LNCaP clone FGC (cell line): ENCODE measurements around the gene MCTP2.
A peak's percentile ranks its signal among the peaks of the same experiment; 100 is the strongest.

Source experiments
- DNase-seq: peaks from one replicate; pipeline ENCODE4 v3.0.0-alpha.2; 2011; ENCODE audit warnings: low read depth
- H3K4me3 ChIP-seq: 2 replicates; pipeline ENCODE4 v1.5.1; 2011; ENCODE audit warnings: mild to moderate bottlenecking, low read depth, low read length, control low read depth
- TF ChIP-seq, protein P1 (sequence below): IDR thresholded peaks from 2 replicates; pipeline ENCODE4 v1.5.1; 2012; ENCODE audit warnings: mild to moderate bottlenecking; ENCODE audit not compliant: control insufficient read depth, insufficient read depth; ENCODE audit errors: extremely low read depth

Gene MCTP2, protein sequence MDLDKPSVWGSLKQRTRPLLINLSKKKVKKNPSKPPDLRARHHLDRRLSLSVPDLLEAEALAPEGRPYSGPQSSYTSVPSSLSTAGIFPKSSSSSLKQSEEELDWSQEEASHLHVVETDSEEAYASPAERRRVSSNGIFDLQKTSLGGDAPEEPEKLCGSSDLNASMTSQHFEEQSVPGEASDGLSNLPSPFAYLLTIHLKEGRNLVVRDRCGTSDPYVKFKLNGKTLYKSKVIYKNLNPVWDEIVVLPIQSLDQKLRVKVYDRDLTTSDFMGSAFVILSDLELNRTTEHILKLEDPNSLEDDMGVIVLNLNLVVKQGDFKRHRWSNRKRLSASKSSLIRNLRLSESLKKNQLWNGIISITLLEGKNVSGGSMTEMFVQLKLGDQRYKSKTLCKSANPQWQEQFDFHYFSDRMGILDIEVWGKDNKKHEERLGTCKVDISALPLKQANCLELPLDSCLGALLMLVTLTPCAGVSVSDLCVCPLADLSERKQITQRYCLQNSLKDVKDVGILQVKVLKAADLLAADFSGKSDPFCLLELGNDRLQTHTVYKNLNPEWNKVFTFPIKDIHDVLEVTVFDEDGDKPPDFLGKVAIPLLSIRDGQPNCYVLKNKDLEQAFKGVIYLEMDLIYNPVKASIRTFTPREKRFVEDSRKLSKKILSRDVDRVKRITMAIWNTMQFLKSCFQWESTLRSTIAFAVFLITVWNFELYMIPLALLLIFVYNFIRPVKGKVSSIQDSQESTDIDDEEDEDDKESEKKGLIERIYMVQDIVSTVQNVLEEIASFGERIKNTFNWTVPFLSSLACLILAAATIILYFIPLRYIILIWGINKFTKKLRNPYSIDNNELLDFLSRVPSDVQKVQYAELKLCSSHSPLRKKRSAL

DNA sequence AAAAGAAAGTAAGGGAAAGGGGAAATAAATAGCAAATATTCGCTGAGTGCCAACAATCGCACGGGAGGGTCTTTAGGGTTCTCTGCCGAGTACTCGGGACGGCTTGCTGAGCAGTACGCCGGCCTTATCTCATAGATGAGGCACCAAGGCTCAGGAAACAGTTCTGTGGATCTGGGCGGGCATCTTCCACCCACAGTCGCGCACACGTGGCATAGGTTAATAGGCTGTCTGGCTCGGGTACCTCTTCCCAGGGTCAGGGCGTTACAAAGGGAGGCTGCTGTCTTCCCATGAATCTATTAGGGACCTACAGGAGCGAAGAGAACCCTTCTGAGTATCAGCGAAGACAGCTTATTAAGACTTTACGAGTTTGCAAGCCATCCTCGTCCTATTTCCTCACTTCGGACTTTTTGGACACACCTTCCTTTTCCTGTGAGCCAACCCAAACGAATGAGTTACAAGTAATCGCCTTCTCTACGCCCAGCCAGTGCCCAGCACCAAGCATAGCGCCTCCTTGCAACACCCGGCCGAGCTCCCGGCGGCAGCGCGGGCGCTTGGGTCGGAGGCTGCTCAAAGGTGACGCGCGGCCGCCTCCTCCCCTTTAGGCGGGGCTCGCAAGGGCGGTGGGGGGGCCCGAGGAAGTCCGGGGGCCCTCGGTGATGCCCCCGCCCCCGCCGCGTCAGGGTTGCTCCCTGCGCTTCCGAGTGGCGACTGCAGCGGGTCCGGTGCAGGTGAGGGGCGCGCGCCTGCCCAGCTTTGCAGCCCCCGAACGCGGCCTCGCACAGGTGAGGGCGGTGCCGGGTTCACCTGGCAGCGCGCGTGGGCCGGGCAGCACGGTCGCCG is at the start of gene MCTP2:
Gene MCTP2, plus strand, starts transcription at position 679 of the 840 bp plus-strand sequence. CDS start 66,705 bp downstream, outside the sequence.
- peak within 1 kb of the TSS; percentile 67 for H3K4me3 ChIP-seq
- TF ChIP-seq, protein P1, sequence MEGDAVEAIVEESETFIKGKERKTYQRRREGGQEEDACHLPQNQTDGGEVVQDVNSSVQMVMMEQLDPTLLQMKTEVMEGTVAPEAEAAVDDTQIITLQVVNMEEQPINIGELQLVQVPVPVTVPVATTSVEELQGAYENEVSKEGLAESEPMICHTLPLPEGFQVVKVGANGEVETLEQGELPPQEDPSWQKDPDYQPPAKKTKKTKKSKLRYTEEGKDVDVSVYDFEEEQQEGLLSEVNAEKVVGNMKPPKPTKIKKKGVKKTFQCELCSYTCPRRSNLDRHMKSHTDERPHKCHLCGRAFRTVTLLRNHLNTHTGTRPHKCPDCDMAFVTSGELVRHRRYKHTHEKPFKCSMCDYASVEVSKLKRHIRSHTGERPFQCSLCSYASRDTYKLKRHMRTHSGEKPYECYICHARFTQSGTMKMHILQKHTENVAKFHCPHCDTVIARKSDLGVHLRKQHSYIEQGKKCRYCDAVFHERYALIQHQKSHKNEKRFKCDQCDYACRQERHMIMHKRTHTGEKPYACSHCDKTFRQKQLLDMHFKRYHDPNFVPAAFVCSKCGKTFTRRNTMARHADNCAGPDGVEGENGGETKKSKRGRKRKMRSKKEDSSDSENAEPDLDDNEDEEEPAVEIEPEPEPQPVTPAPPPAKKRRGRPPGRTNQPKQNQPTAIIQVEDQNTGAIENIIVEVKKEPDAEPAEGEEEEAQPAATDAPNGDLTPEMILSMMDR = peak; percentile 35
- DNase-seq = peak; percentile 75

DNA sequence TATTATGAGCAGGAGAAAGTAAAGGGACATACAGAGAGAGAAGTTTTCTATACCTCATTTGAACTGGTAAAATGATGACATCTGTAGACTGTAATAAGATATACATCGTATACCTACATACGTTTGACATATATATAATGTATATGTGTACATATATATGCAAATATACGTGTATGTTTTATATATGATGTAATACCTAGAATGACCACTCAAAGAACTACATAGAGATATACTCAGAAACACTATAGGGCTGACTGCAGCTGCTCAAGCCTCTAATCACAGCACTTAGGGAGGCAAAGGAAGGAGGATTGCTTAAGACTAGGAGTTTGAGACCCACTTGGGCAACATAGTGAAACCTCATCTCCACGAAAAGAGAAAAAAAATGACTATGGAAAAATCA is 48.5 kb upstream of the MCTP2 start:
- no peak for DNase-seq
- H3K4me3 ChIP-seq = no peak overlapping the region
- TF ChIP-seq, protein P1 = no peak

DNA sequence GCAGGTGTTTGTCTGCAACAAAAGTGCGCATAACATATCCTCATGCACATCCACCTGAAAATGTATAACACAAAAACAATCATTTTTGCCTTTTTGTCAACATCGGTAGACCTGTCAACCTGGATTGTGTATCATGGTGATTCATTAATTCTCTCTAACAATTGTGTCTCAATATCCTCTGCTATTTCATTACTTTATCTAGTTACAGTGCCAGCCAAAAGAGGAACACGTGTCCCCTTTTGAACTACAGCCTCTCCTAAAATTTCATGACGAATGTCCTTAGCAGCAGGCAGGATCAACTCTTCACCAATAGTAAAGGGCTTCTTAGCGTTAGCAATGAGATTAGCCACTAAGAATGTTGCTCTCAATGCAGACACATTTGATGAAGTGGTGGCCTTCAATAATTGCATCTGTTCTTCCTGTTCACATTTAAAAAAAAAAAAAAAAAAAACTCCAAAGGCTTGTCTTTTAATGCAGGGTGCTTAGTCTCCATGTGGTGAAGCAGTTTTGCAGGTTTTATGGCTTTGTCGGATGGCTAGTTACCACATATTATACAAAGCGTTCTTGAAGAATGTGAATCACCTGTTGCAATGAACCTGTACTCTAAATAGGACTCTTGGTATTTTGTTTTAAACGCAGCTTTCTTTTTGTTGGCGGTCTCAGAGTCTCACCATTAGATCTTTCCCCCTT is 45.7 kb upstream of the MCTP2 start:
- TF ChIP-seq, protein P1 = no peak
- no peak for DNase-seq
- no peak overlapping the region for H3K4me3 ChIP-seq

DNA sequence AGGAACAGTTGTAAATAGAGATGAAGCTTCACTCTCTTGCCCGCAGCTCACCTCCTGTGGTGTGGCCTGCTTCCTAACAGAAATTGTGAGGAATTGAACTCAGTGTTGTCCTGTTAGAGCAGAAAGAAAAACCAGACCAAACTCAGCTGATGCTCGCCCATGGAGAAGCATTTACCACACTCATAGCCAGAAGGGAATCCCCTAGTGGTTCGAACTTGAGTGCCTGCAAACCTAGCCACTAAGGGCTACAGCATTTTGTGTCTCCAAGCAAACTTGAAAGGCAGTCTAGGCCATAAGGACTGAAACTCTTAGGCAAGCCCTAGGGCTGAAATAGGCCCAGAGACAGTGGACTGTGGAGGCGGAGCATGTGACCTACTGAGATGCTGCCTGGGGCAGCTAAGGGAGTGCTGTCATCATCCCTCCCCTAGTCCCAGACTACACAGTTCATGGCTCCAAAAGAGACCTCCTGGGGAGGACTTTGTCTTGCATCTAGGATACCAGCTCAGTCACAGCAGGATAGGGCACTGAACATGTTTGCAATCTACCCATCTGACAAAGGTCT is 44.5 kb upstream of the MCTP2 start:
- TF ChIP-seq, protein P1 = no peak
- H3K4me3 ChIP-seq = no peak overlapping the region
- no peak for DNase-seq

DNA sequence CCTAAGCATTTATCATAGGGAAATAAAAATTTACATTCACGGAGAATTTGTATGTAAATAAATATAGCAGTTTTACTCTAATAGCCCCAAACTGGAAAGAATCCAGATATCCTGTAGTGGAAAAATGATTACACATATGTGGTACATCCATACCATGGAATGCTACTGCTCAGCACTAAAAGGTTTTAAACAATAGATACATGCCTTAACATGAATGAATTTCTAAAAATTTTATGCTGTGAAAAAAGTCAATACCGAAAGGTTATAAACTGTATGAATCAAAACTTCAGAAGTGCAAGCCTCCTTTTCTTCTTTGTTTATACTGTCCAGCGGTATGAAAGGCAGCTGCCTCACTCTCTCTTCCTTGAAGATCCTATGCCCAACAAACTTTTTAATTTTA is 37.5 kb upstream of the MCTP2 start:
- DNase-seq = no peak
- no peak overlapping the region for H3K4me3 ChIP-seq

More for the DNA sequence above, 37.5 kb upstream of the MCTP2 start:
- TF ChIP-seq, protein P1 = no peak
